ENCODE results near the gene CACNG6.
"Not testable (repeated sequence)": the region's sequence is repeated elsewhere in the genome, so short reads cannot be mapped to it uniquely, and the experiment has no call there.

CACNG6 gene

DNA sequence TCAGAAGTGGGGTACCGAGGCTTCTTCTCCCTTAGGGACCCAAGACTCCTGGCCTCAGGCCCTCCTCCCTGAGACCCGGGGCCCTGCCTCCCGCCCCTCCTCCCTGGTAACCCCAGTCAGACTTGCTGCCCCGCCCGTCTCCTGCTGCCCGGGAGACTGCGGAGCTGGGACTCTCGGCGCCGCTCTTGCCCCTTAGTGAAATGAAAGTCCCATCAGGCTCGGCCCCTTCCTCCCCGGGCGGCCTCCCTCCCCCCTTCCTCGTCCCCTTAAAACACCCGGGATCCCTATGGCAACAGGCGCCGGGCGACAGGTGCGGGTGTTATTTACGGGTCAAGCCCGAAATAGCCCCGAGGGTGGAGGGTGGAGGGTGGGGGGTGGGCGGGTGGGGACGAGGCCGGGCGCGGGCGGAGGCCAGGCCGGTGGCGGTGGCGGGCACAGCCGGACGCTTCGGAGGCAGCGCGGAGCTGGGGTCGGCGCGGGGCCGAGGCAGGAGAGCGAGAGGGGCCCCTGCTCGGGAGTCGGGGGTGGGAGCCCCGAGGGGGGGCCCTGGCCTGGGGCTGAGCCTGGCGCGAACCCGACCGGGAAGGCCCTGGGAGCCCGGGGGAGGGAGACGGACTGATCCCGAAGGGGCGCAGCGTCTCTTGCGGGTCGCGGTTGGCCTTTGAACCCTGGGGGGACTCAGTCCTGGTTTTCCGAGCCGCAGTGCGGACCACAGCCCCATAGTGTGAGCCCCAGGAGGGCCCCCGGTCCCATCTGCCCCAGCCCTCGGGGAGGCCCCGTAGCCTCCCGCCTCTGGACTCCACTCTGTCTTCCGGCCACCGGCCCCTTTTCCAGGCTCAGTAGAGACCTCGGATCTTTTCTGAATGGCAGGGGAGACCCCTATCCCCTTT, at the start of gene CACNG6:
Gene CACNG6, plus strand, starts transcription at position 414 of the 890 bp plus-strand sequence. CDS start 1,241 bp downstream, outside the sequence.
- DNase-seq (ENCODE audit: low read depth in 2 of 2): no peak

DNA sequence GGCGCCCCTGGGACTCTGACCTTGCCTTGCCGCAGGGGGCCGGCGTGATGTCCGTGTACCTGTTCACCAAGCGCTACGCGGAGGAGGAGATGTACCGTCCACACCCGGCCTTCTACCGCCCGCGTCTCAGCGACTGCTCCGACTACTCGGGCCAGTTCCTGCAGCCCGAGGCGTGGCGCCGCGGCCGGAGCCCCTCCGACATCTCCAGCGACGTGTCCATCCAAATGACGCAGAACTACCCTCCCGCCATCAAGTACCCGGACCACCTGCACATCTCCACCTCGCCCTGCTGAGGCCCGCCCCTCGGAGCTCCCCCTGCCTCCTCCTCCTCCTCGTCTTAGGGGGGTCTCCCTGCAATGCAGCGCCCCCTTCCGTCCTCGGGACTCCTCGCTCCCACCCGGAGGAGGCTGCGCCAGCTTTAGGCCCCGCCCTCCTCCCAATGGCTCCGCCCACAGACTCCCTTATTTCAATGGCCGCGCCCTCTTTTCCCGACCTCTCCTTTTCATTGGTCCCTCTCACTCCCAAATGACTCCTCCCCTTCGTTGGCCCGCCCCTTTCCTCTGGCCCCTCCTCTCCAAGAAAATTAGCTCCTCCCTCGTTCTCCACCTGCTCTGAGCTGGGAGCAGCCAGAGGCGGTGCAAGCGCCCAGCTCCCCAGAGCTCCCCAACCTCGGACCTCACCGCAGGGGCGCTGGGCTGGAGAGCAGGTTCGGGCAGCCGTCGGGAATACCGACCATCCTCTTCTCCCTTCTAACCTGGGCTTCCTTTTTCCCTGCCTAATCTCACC, 49.2 kb upstream of the CACNG6 start:
- no peak for DNase-seq (ENCODE audit: low read depth in 2 of 2)

DNA sequence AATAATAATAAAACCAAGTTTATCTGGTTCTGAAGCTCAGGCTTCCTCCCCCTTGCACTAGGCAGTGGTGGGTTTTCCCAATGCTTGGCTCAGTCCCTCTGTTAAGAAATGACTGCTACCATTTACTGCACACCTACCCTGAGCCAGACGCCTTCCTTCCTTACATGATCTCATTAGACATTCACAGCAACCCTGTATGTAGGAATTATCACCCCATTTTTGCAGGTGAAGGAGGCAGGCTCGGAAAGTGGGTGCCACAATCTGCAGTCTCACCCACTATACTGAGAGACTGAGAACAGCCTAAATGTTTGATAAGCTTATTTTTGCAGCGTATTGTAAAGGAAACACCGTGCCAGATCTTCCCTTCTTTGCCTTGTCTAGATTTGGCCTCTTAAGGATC, 47.0 kb upstream of the CACNG6 start:
- no peak for DNase-seq (ENCODE audit: low read depth in 2 of 2)

DNA sequence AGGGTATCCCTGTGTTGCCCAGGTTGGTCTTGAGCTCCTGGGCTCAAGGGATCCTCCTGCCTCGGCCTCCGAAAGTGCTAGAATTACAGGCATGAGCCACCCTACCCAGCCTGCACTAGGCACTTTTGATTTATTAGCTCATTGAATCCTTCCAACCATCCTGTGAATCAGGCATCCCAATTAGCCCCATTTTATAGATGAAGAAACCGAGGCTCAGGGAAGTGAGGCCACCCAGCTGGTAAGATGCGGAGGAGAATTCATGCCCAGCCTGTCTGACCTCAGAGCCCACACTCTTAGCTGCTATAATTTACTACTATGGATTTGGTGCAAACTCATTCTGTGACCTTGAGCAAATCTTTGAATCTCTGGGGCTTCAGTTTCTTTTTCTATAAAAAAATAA, 46.5 kb upstream of the CACNG6 start:
- DNase-seq (ENCODE audit: low read depth in 2 of 2): no peak

DNA sequence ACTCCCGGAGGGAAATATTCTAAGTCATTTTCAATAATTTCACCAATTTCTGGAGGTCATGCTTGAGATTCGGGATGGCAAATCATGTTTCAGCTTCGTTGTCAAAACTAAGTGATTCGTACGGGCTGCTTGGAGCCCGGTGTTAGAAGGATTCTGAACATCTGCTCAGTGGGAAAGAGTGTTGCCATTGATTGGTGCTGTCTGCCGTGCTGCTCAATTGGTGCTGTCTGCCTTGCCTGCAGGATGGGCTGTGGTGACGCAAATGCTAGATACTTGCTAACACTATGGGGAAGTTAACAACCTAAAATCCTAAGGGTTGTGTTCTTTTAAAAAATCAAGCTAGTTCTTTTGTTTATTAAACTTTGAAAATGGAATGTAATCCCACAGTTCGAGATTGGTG, 46.0 kb upstream of the CACNG6 start:
- no peak for DNase-seq (ENCODE audit: low read depth in 2 of 2)

GRCh38 chr19:53945998-53946397, 45.4 kb upstream of the CACNG6 start:
- DNase-seq (ENCODE audit: low read depth in 2 of 2): no peak

DNA sequence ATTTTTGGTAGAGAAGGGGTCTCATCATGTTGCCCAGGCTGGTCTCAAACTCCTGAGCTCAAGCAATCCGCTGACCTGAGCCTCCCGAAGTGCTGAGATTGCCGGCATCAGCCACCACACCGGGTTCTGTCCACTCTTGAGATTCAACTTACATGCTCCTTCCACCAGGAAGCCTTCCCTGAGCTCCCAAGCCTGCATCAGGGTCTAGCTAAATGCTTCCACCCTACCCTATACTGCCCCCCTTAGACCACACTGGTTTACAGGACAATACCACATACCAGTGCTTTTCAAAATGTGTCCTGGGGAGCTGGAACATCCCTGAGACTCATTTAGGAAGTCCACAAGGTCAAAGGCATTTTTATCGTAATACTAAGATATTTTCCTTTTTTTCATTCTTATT, 43.8 kb upstream of the CACNG6 start:
- no peak for DNase-seq (ENCODE audit: low read depth in 2 of 2)

GRCh38 chr19:53948611-53949010, 42.8 kb upstream of the CACNG6 start:
- DNase-seq (ENCODE audit: low read depth in 2 of 2): not testable (repeated sequence)

DNA sequence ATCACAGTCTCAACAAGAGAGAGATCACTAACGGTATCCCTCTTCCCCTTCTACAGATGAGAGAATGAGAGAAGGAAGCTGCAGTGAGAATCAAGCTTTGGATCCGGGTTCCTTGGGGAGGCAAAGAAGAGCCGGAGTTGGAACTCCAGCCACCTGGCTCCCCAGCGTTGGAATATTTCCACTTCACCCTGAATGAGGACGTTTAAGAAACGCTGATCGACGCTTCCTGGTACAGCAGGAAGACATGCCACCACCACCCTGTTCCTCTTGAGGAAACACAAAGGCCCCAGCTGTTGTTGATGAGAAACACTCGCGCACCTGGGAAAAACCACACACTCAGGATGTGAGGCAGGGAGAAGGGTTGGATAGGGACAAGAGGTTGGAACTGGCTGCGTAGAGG, 40.0 kb upstream of the CACNG6 start:
- DNase-seq (ENCODE audit: low read depth in 2 of 2): no peak

DNA sequence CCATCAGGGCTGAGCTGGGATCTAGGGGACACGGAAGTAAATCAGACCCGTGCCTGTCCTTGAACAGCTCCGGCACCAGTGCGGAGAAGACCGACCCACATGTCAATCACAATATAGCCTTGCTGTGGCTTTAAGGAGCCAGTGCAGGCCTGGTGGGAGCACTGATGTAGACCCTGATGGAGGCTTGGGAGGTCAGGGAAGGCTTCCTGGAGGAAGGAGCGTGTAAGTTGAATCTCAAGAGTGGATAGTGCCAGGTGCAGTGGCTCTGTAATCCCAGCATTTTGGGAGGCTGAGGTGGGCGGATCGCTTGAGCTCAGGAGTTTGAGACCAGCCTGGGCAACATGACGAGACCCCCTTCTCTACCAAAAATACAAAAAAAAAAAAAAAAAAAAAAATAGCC, 39.5 kb upstream of the CACNG6 start:
- DNase-seq (ENCODE audit: low read depth in 2 of 2): no peak

DNA sequence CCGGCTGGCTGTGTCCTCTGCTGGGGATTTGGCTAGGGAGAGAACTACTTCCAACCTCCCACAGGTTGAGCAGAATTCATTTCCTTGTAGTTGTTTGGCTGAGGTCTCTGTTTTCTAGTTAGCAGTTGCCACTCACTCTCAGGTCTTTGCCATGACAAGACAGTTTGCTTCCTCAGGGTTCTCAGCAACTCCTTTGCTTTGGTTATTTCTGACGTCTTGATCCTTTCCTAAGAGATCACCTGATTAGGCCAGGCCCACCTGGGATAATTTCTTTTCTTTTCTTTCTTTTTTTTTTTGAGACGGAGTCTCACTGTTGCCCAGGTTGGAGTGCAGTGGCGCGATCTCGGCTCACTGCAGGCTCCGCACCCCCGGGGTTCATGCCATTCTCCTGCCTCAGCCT, 38.1 kb upstream of the CACNG6 start:
- DNase-seq (ENCODE audit: low read depth in 2 of 2): no peak

- no peak for DNase-seq (ENCODE audit: low read depth in 2 of 2)
Measured at GRCh38 chr19:53957448-53958167, 33.8 kb upstream of the CACNG6 start.

GRCh38 chr19:53958168-53958571, 33.3 kb upstream of the CACNG6 start:
- DNase-seq (ENCODE audit: low read depth in 2 of 2): no peak

DNA sequence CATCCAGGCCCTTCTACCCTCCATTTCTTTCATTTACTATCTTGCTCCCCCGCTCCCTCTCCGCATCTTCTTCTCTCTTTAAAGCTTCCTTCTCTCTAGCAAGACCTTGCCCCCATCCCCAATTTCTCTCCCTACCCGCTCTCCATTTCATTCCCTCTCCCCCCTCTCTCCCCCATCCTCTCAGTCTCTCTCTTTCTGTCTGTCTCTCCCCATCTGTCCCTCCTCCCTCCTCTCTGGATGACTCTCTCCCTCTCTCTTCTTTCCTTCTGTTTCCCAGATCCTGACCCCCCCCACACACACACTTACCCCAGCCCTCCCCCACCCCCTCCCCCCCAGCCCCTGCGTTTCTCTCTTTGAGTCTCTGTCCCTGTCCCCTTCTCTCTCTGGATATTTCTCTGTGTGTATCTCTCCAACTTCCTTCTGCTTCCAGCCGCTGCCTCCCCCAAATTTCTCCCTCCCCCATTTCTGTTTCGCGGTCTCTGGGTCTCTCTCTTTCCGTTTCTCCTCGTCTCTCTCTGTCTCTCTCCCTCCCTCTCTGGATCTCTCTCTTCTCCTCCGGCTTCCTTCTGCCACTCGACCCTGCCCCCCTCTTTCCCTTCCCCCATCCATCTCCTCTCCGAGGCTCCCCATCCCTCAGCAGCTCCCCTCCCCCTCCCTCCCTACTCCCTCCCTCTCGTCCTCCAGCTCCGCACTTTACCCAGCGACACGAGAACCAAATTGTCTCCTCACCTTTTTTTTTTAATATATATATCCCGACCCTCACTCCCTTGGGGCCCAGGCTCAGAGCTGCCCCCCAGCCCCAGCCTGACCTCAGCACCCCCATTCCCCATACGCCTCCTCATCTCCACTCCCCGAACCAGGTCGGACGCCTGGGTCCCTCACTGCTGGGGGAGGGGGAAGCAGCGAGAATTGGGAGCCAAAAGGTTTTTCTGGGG, 32.3 kb upstream of the CACNG6 start:
- DNase-seq (ENCODE audit: low read depth in 2 of 2): no peak

DNA sequence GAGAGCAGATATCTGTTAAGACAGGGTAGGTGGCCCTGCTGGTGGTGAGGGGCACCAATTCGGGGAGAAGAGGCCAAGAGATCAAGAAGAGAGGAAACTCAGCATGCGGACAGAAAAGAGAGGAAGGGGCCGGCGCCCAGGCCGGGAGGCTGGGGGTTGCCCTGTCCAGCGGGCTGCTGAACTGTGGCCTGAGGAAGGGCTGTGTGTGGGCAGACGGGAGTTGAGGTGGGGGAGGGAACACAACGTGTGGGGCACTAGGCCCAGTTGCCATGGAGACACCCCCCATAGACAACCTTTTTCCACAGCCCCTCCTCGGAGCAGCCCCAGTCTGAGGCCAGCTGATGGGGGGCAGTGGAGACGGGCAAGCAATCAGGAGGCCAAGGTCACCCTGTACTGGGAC, 31.2 kb upstream of the CACNG6 start:
- DNase-seq (ENCODE audit: low read depth in 2 of 2): no peak

DNA sequence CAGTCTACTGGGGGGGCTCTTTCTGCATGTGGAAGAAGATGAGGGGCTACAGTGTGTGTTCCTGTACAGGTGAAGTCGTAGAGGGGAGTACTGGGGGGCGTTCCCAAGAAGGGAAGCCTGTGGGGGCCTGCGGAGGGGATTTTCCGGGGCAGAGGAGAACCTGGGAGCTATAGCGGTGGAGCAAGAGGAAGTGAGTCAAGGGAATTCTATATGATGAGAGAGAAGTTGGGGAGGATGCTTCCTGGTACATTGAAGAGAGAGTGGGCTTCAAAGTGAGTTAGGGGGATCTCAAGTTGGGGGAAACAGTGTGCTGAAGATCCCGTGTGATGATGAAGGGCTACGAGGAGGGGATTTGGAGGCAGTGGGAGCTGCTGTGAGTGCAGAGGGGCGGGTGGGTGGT, 30.6 kb upstream of the CACNG6 start:
- no peak for DNase-seq (ENCODE audit: low read depth in 2 of 2)

DNA sequence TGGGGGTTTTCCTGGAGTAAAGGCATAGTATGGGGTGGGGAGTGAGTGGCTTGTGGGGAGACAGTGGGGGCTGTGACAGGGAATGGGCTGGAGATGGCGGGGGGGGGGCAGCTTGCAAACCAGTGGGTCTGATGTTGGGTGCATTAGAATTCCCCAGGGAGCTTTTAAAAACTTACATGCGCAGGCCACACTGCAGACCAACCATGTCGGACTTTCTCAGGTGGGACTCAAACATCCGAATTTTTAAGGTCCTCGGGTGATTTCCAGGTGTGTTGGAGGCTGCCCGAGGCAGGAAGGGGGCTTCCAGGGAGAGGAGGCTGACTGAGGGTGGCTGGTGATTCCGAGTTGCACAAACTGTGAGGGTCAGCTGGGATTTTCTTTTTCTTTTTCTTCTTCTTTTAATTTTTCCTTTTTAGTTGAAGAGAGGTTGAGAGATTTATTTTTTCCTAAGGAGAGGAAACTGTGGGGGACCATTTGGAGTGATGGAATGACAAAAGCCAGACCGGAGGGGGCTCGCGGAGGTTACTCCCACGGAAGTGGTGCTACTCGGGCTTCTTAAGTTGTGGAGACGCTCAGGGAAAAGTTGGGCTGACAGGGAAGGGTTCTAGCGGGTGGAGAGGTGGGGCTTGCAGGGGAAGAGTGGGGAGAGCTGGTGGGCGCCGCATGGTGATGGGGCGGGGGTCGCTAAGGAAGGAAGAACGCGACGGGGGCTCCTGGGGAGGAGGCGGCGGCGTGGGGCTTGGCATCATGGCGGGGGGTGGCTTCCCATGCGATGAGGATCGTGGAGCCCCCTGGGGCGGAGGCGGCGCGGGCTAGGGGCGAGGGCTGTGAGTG, 29.7 kb upstream of the CACNG6 start:
- no peak for DNase-seq (ENCODE audit: low read depth in 2 of 2)

DNA sequence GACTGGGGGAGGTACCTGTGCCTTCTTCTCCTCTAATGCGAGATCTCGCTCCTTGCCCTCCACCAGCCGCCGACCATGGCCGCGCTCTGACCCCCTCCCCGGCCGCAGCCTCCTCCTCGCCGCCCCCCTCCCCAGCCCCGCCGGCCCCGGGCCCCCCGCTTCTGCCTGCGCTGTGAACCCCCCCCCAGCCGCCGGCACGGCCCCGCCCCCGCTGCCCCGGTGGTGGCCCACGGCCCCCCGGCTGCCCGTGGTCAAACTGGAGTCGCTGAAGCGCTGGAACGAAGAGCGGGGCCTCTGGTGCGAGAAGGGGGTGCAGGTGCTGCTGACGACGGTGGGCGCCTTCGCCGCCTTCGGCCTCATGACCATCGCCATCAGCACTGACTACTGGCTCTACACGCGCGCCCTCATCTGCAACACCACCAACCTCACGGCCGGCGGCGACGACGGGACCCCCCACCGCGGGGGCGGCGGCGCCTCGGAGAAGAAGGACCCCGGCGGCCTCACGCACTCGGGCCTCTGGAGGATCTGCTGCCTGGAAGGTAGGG, 28.5 kb upstream of the CACNG6 start, which contains the start of gene CACNG8:
Gene CACNG8, plus strand, starts transcription at position 51 of the 545 bp plus-strand sequence.
- no peak for DNase-seq (ENCODE audit: low read depth in 2 of 2)

DNA sequence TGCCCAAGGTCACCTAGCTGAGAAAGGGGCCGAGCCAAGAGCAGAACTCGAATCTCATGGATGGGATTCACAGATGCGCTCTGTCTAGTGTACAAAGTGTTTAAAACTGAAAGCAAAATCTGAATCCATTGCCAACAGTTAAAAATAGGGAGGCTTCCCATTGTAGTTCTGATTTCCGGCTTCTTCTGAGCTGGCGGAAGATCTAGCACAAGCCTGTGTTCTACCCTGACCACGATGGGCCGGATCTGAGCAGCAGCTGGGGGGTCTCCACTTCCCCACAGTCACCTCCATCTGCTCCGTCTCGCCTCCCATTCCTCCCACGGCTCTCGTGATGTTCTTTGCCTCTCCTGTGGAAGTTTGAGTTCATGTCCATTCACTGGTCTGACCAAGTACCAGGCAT, 26.3 kb upstream of the CACNG6 start:
- no peak for DNase-seq (ENCODE audit: low read depth in 2 of 2)

GRCh38 chr19:53966931-53967330, 24.5 kb upstream of the CACNG6 start:
- no peak for DNase-seq (ENCODE audit: low read depth in 2 of 2)
